Epithelial cell of umbilical artery (primary cell): ENCODE results near the gene PREX1. TPM values are rescaled to one million over a fixed set of nuclear protein-coding genes. Genes with fewer than 3 reads are reported as not detected.

ENCODE experiments used
- total RNA-seq: library from RNA; depleted of rRNA; stranded (reverse); fragments of >200 nt; gene quantifications from 2 replicates; pipeline ENCODE4 v1.2.3, GENCODE V29; 2014

The PREX1 gene, protein sequence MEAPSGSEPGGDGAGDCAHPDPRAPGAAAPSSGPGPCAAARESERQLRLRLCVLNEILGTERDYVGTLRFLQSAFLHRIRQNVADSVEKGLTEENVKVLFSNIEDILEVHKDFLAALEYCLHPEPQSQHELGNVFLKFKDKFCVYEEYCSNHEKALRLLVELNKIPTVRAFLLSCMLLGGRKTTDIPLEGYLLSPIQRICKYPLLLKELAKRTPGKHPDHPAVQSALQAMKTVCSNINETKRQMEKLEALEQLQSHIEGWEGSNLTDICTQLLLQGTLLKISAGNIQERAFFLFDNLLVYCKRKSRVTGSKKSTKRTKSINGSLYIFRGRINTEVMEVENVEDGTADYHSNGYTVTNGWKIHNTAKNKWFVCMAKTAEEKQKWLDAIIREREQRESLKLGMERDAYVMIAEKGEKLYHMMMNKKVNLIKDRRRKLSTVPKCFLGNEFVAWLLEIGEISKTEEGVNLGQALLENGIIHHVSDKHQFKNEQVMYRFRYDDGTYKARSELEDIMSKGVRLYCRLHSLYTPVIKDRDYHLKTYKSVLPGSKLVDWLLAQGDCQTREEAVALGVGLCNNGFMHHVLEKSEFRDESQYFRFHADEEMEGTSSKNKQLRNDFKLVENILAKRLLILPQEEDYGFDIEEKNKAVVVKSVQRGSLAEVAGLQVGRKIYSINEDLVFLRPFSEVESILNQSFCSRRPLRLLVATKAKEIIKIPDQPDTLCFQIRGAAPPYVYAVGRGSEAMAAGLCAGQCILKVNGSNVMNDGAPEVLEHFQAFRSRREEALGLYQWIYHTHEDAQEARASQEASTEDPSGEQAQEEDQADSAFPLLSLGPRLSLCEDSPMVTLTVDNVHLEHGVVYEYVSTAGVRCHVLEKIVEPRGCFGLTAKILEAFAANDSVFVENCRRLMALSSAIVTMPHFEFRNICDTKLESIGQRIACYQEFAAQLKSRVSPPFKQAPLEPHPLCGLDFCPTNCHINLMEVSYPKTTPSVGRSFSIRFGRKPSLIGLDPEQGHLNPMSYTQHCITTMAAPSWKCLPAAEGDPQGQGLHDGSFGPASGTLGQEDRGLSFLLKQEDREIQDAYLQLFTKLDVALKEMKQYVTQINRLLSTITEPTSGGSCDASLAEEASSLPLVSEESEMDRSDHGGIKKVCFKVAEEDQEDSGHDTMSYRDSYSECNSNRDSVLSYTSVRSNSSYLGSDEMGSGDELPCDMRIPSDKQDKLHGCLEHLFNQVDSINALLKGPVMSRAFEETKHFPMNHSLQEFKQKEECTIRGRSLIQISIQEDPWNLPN (N-terminal part only)
- 48.1 and 49.4 TPM in 2 replicates for total RNA-seq

DNA sequence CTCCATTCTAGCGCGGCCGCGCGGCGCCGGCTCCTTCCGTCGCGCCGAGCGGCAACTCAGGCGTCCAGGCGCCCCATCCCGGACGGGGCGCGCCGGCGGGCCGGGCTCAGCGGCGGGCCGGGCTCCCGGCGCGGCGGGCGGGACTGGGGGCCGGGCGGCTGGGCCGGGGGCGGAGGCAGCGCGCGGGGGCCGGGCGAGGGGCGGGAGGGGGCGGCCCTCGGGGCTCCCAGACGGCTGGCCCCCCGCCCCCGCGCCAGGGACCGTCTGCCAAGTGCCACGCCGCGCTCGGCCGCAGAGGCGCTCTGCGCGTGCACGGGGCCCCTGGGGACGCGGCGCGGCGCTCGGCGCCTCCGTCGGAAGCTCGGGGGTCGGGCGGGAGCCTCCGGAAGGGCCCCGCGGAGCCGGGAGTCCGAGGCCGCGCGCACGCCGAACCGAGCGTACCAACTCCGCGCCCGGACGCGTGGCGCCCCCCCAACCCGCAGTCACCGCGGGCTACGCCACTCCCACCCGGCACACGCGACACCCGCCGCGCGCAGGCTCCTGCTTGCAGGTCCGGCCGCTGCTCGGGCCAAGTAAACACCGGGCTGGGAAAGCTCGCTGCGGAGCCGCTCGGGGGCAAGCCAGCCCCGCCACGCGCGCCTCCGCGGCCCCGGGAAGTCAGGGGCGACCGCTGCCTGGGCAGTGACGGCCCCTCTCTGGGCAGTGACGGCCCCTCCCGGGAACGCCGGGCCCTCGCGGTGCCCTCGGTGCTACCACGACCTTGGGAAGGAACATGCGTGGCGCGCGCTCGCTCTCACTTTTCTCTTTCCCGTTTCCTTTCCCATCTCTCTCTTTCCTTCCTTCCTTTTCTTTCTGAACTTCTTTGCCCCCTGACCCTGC is at the start of gene PREX1:
PREX1 (minus strand) TSS at position 145 of the 879 bp plus-strand sequence; CDS start at position 6, 139 bp downstream.

Other genes with a start within 250 kb of the PREX1 start
- gene ARFGEF2, start 93.7 kb upstream of the PREX1 start, total RNA-seq, result 34.1 and 42.4 TPM in 2 replicates
- gene CSE1L, start 218.3 kb upstream of the PREX1 start, total RNA-seq, result 111 and 121 TPM in 2 replicates